Kasumi-1 (cell line): Measurements from ENCODE around the gene SLC29A2.
A peak's percentile ranks its signal among the peaks of the same experiment; 100 is the strongest.

Experiments
- DNase-seq, 2 experiments: peaks; one replicate each; lab custom pipeline; 2025; lab: John Stamatoyannopoulos, UW

Gene SLC29A2

GRCh38 chr11:66349084-66349386 lies 22.5 kb downstream of the SLC29A2 start:
- no peak for DNase-seq

- peak; percentile 63 to 65 for DNase-seq
These were observed 23.9 kb downstream of the SLC29A2 start, which contains the start of gene B4GAT1 for GRCh38 chr11:66347425-66348276. B4GAT1 (minus strand) TSS chr11:66347629; CDS start chr11:66347545, 84 bp downstream.

GRCh38 chr11:66346476-66347424 lies 24.8 kb downstream of the SLC29A2 start:
- no peak for DNase-seq

GRCh38 chr11:66345316-66345649 lies 26.3 kb downstream of the SLC29A2 start:
- no peak for DNase-seq

GRCh38 chr11:66344550-66345315 lies 26.8 kb downstream of the SLC29A2 start, which contains the start of gene BRMS1:
BRMS1 (minus strand) TSS chr11:66345104; CDS start chr11:66342234, 2,870 bp downstream.
- DNase-seq, result peak; percentile 90 to 93

- DNase-seq, result no peak
These were observed 28.4 kb downstream of the SLC29A2 start for GRCh38 chr11:66343176-66343575.

- no peak for DNase-seq
These were observed 29.9 kb downstream of the SLC29A2 start for GRCh38 chr11:66341502-66342126.

- no peak for DNase-seq
These were observed 30.7 kb downstream of the SLC29A2 start for GRCh38 chr11:66340596-66341501.

GRCh38 chr11:66339686-66340483 lies 31.7 kb downstream of the SLC29A2 start:
- no peak for DNase-seq

- DNase-seq, result no peak
These were observed 32.3 kb downstream of the SLC29A2 start for GRCh38 chr11:66339162-66339675.

GRCh38 chr11:66338276-66339161 lies 33.0 kb downstream of the SLC29A2 start:
- no peak for DNase-seq

GRCh38 chr11:66337103-66337899 lies 34.3 kb downstream of the SLC29A2 start:
- no peak for DNase-seq

- DNase-seq, result peak; percentile 44 to 58
These were observed 35.1 kb downstream of the SLC29A2 start, which contains the start of gene RIN1 for GRCh38 chr11:66336234-66337102. RIN1 (minus strand) TSS chr11:66336434; CDS start chr11:66336402, 32 bp downstream.

GRCh38 chr11:66335531-66336233 lies 35.9 kb downstream of the SLC29A2 start:
- DNase-seq, result peak in 1 of 2 experiments; percentile 31

GRCh38 chr11:66334605-66335442 lies 36.7 kb downstream of the SLC29A2 start:
- DNase-seq, result peak; percentile 69 to 72
